GM03348 (cell line): ENCODE results near the gene OOSP1.
"Not testable (repeated sequence)": the region's sequence is repeated elsewhere in the genome, so short reads cannot be mapped to it uniquely, and the experiment has no call there.

ENCODE experiments used
- DNase-seq: peaks from one replicate; pipeline ENCODE4 v3.0.0; 2012; ENCODE audit warnings: low spot score

The OOSP1 gene

DNA sequence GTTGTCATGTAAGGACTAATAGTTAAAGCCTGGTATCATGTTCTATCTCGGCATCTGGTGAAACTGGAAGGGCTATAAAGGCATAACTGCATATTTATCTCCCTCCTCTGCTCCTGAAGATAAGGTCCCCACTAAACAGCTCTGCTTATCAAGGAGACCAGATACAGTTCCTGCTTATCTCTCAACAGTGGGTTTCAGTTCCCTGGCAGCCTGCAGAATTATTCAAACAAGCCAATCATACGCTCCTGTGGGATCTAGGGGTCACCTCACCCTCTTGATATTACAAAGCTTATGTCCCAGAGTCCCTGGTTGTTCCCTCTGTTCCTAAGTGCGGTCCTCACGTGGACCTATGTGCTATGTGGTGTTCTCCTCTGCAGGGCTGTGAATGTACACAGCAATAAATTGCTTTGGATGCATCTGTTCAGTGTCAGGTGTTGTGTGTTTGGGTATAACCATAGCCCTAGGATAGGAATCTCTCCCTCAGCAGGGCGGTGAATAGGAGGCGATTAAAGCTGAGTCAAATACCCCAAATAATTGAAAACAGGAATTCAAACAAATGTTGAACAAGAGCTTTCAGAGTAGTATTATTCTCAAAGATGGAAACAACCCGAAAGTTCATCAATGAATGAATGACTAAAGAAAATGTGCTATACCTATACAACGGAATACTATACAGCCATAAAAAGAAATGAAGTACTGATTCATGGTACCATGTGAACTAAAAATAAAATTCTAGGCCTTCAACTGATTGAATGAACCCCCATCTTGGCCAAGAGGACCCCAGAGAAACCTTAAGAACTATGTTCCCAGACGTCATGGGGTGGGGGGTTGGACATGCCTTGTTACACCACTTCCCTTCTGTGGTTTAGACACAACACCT is 22.5 kb downstream of the OOSP1 start:
- DNase-seq, result no peak

DNA sequence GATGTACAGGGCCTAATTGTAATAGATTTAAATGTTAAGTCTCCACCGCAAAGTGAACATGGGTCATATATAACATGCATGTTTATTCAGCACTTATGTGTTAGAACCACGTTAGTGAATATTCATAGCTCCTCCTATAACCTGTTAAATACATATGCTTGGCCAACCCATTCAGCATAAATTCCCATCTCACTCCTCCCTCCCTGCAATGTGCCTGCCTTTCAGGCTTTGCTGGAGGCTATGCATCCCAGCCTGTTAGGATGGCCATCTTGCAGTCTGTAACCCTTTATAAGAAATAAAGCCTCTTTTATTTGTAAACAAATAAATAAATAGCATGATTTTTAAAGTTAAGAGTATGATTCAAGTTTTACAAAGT is 23.9 kb downstream of the OOSP1 start:
- DNase-seq, result no peak

DNA sequence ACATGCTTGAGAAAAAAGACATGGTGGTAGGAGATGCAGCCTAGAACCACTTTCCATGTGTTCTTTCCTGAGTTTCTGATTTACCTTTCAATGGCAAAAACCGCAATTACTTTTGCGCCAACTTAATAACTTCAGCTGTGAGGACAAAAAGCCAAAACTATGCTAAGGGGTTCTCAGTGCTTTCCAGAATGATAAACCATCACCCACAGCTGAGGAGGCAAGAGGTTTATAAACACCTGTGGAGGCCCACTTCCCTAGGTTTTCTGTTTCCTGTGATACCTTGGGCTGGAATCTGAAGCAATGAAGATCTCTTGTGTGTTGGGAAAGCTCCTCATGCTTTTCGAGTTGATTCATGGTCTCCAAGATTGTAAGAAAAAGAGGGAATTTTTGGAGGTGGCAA is 25.5 kb downstream of the OOSP1 start, which contains the start of gene OOSP4A:
Gene OOSP4A (plus strand): TSS at position 301 of the 400 bp plus-strand sequence. CDS start 0 bp downstream, at position 301.
- no peak for DNase-seq

- DNase-seq, result no peak
Observed at GRCh38 chr11:59965424-59965823, 27.2 kb downstream of the OOSP1 start.

- DNase-seq, result no peak
Observed at GRCh38 chr11:59966201-59966600, 28.0 kb downstream of the OOSP1 start.

- DNase-seq, result no peak
Observed at GRCh38 chr11:59967677-59968394, 29.6 kb downstream of the OOSP1 start.

- DNase-seq, result no peak
Observed at GRCh38 chr11:59968395-59968783, 30.2 kb downstream of the OOSP1 start.

- no peak for DNase-seq
Observed at GRCh38 chr11:59973097-59973496, 34.9 kb downstream of the OOSP1 start.

DNA sequence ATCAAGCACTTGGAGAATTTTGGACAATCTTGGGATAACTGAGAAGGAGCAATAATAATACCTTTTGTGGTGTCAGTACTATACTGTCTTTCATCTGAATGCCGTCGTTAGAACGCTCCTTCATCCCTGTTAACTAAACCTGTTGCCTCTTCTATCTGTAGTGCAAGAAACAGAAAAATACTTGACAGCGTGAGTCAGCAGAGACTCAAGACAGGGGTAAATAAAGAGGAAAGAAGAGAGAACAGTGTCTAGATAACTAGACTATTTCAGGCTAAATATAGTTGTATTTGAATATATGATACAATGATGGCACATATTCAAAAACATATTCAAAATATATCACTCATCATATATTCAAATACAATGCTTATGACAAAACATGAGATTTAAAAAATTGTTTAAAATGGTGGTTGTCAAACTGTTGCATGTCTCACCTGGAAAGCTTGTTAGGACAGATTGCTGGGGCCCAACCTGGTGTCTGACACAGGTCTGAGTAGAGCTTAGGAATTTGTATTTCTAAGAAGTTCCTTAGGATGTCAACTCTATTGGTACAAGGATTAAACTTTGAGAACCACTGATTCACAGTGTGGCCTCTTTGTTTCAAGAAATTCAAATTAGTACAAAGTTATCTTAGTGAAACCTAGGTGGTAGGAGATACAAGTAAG is 43.0 kb downstream of the OOSP1 start:
- no peak for DNase-seq

- DNase-seq, result not testable (repeated sequence)
Observed at GRCh38 chr11:59982037-59982436, 43.8 kb downstream of the OOSP1 start.

- no peak for DNase-seq
Observed at GRCh38 chr11:59983212-59983611, 45.0 kb downstream of the OOSP1 start.

- DNase-seq, result no peak
Observed at GRCh38 chr11:59984368-59984767, 46.1 kb downstream of the OOSP1 start.

- DNase-seq, result no peak
Observed at GRCh38 chr11:59990421-59990820, 52.2 kb downstream of the OOSP1 start.

GRCh38 chr11:59992425-59992824 is 54.2 kb downstream of the OOSP1 start:
- DNase-seq, result no peak

DNA sequence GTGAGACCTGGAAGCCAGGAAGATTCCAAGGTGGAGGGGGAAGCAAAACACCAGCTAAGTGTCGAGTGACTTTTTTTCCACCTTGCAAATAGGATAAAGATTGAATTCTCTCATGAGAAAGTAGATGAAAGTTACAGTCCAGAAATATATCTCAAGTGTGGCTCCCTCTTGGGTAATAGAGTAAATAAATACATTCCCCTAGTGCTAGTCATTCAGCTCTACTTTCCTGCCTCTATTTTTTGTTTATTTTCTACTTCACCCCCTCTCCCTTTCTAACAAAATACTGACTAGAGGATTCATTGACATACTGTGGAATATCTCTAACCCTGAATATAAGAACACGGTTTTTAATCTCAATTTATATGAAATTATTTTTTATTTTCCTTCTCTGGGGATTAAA is 59.6 kb downstream of the OOSP1 start:
- no peak for DNase-seq

- DNase-seq, result no peak
Observed at GRCh38 chr11:59999691-60000090, 61.5 kb downstream of the OOSP1 start.

GRCh38 chr11:60003729-60004128 is 65.5 kb downstream of the OOSP1 start:
- DNase-seq, result no peak

DNA sequence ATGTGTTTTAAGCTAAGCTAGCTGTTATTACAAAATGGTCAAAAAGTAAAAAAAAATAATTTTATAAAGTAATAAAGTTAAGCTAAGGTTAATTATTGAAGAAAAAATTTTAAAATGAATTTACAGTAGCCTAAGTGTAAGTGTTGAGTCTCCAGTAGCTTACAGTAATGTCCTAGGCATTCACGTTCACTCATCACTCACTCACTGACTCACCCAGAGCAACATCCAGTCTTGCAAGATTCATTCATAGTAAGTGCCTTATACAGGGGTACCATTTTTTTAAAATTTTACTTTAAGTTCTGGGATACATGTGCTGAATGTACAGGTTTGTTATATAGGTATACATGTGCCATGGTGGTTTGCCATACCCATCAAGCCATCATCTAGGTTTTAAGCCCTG is 67.1 kb downstream of the OOSP1 start:
- DNase-seq, result no peak
